Activated naive CD4-positive, alpha-beta T cell treated with anti-CD3 and anti-CD28 coated beads, Interleukin-2, amount 50 U/mL, for 16 hours (primary cell): Measurements from ENCODE around the gene ANKRD7.
"Not testable (repeated sequence)": the region's sequence is repeated elsewhere in the genome, so short reads cannot be mapped to it uniquely, and the experiment has no call there.

Experiments used
- DNase-seq: peaks from one replicate; pipeline ENCODE4 v3.0.0-alpha.2; 2020

ANKRD7 gene

DNA sequence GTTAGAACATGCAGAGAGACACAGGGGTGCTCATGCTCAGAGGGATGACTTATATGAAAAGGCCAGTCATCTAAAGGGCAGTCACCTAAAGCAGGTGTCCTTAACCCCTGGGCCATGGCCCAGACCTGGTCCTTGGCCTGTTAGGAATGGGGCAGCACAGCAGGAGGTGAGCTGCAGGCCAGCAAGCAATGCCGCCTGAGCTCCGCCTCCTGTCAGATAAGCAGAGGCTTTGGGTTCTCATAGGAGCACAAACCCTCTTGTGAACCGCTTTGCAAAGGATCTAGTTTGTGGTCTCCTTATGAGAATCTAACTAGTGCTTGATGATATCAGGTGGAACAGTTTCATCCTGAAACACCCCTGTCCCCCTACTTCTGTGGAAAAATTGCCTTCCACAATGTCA is 14.5 kb downstream of the ANKRD7 start:
- DNase-seq, result no peak

DNA sequence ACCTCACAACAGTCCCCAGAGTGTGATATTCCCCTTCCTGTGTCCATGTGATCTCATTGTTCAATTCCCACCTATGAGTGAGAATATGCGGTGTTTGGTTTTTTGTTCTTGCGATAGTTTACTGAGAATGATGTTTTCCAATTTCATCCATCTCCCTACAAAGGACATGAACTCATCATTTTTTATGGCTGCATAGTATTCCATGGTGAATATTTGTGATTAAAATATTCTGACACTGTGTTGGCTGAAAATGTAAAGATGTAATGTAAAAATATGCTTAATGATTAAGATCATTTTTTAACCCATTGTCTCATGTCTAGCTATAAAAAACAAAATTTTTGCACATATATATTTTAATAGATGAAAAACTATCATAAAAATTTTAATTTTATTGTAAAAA is 15.8 kb downstream of the ANKRD7 start:
- not testable (repeated sequence) for DNase-seq

DNA sequence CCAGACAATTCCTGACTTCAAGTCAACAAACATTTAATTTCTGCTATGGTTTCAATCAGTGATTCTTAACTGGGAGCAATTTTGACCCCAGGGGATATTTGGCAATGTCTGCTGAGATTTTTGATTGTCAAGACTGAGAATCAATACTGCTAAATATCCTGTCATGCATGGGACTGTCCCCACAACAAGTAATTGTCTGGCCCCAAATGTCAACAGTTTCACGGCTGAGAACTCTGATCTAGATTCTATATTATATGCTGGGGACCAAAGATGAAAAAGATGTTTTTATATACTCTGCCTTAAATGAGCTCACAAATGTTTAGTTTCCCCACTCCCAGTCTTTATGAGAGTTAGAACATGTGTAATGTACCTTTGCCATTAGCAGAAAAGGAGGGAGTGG is 19.2 kb downstream of the ANKRD7 start:
- DNase-seq, result no peak

DNA sequence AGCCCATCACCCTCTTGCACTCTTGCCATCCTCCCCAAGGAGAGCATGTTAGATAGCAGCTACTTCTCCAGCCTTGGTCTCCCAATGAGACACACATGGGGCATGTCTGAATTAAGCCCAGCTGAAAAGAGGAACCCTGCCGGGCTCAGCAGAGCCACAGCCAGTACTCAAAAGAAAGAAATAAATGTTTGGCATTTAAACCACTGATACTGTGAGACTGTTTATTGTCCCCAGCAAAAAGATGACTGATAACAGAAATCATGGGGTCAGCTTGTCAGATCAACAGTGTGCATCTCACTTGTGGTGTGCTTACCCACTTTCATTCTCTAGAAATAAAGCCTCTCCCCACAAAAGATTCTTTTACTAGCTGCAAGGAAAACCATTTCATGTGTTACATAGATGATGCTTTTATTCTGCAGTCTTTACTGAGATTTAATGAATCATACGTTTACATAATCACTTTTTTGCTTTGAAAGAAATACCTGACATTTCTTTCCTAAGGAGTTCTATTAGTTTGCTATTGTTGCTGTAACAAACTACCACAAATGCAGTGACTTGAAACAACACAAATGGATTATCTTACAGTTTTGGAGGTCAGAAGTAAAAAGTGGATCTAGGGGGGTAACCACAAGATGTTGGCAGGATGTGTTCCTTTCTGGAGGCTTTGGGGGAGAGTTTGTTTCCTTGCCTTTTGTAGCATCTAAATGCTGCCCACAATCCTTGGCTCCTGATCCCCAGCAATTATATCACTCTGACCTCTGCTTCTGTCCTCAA is 20.9 kb downstream of the ANKRD7 start:
- no peak for DNase-seq

DNA sequence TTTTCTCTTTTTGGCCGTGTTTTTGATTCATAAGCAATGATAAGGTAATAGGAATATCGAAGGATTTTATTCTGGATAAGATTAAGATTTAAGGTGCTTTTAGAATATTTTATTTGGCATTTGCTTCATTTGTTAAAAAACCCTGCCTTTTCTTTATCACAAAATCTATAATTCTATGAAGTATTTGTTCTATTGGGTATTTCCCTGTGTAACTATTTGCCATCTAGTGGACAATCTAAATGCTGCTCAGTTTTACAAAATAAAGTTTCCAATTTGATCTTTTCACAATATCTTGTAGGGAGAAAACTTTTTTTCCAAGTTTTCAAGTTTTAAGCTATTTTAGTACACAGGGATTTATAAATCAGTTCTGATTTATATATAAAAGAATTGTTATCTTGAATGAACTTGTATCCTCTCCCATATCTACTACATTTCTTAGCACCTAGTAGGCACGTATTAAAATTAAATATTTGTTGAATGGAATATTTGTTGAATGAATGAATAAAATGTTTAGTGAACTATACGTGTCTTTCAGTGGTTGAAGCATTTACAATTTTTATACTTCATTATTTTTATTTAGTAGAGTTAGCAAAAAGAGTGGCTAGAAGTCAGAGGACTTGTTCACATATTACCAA is 26.5 kb downstream of the ANKRD7 start:
- no peak for DNase-seq

DNA sequence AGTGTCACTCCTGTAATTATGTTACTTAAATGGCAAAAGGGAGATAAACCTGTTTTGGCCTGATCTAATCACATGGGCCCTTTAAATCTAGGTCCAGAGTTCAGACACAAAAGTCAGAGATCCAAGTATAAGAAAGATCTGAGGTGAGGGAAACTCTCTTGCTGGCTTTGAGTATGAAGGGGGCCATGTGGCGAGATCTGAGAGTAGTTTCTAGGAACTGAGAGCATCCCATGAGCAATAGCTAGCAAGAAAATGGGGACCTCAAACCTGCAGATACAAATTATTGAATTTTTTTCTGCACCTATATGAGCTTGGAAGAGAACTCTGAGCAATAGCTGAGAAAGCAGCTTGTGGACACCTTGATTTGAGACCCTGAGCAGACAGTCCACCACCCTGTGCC is 27.6 kb downstream of the ANKRD7 start:
- no peak for DNase-seq

DNA sequence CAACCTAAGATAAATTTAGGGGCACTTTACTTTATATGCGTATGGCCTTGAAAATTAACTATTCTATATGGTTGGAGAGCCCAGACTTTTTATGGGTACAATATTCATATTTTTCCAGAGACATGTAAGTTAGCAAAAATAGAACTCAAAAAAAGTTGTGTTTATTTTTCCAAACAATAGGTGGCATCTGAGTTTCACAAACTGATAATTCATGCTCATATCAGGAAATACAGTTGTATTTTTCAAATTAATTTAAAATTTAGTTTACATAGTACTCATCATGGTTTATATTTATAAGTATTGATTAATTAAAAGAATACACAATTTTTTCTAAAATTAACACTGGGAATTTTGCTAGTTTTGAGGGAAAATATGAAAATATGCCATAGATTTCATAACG is 34.6 kb downstream of the ANKRD7 start:
- DNase-seq, result no peak

DNA sequence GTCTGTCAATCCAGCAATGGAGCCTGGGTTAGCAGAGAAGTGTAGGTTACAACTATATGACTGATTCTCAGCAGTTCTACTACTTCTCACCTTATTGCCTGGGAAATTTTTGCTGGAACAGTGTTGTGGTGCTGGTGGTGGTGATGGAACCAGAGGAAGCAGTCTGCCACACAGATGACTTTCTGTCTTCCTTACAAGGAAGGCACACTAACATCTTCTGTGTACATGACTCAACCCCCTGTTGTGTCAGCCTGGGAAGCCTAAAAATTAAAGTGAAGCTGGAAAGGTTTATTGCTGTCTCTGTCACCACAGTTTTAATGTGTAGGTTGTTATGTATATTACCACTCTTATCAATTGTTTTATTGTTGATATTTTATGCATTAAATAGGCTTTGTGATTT is 40.3 kb downstream of the ANKRD7 start:
- no peak for DNase-seq

DNA sequence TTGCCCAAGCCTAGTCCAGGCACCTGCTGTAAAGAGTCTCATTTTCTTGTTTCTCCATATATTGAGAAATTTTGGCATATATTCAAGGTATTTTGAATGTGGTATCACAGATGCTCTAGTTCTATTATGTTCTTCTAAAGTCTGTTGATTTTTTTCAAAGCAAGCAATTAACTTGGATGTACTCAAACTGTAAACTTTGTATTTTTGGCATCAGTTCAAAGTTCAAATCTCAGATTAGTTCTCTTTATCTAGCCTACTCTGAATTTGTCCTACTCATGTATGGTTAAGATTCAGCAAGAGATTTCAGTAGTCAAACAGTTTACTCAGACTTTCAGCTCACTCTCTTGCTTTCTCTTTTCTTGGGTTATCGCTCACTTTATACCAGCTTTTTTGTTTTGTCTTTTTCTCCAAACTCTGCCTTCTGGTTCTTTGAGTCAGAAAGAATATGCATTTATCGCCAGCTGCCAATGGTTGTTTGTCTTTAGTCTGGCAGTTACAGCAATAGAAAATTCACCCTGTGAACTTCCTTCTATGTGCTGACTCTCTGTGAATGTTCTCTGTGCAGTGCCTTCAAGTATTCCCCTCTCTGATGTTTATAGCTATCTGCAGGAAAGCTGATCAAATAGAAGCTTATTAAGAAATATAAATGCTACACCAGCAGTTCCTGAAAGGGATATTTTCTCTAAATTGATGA is 56.0 kb downstream of the ANKRD7 start:
- no peak for DNase-seq

DNA sequence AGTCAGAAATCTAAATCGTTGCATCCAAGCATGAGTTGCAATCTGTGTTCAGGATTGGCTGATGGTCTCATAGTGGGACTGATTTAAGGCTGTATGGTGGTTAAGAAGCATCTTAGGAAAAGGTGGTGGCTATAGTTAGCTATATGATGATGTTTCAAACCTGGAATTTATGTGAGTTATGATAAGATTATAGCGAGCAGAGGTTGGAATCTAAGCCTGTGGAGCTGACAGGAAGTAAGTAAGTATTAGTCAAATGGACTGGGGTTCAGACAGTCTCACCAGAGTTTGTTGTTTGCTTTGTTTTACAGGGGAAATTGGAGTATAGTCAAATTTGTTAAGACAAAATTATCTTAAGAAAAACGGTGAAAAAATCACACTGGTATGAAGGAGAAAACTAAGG is 56.7 kb downstream of the ANKRD7 start:
- no peak for DNase-seq

DNA sequence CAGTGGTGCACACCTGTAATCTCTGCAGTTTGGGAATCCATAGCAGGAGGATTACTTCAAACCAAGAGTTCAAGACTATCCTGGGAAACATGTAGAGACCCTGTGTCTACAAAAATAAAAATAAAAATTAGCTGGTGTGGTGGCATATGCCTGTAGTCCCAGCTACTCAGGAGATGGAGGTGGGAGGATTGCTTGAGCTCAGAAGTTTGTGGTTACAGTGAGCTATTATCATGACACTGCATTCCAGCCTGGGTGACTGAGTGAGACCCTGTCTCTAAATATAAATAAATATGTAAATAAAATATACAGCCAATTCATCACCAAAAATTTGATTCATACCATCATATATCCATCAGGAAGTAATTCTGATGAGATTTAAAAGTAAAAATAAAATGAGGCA is 60.9 kb downstream of the ANKRD7 start:
- no peak for DNase-seq

DNA sequence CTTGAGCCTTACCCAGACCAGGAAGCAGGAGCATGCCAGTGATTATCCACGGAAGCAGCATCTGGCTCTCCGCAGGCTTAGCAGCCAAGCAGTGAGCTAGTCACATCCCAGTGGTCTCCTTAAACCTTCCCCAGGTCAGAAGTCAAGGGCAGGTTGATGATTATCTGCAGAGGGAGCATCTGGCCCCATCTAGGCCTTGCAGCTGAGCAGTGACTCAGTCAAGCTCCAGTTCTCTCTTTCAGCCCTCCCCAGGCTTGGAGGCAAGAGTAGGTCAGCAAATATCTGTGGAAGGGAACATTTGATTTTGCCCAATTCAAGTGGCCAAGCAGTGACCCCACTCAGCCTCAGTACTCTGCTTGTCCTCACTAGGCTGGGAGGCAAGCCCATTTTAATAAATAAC is 61.6 kb downstream of the ANKRD7 start:
- no peak for DNase-seq

DNA sequence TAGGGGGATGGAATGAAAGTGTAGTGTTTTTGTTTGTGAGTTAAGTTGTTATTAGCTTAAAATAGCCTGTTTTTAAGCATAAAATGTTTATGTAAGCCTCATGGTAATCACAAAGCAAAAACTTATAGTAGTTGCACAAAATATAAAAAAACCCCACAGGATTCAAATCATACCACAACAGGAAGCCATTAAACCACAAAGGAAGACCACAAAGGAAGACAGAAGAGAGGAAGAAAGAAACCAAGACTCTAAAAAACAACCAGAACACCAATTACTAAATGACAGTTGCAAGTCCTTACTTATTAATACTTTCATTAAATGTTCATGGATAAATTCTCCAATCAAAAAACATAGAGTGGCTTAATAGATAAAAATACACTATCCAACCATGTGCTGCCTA is 63.6 kb downstream of the ANKRD7 start:
- DNase-seq, result no peak

DNA sequence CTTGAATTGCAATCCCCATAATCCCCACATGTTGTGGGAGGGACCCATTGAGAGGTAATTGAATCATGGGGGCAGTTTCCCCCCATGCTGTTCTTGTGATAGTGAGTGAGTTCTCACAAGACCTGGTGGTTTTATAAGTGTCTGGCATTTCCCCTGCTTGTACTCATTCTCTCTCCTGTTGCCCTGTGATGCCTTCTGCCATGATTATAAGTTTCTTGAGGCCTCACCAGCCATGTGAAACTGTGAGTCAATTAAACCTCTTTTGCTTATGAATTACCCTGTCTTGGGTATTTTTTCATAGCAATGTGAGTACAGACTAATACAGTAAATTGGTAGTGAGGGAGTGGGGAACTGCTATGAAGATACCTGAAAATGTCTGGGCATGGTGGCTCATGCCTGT is 65.0 kb downstream of the ANKRD7 start:
- DNase-seq, result no peak
